Measurements from ENCODE around the gene RTN4R. TPM values are rescaled to one million over a fixed set of nuclear protein-coding genes. Genes with fewer than 3 reads are reported as not detected.

The RTN4R gene
- total RNA-seq, 1 donor from 2014 or later = 4.2 TPM

DNA sequence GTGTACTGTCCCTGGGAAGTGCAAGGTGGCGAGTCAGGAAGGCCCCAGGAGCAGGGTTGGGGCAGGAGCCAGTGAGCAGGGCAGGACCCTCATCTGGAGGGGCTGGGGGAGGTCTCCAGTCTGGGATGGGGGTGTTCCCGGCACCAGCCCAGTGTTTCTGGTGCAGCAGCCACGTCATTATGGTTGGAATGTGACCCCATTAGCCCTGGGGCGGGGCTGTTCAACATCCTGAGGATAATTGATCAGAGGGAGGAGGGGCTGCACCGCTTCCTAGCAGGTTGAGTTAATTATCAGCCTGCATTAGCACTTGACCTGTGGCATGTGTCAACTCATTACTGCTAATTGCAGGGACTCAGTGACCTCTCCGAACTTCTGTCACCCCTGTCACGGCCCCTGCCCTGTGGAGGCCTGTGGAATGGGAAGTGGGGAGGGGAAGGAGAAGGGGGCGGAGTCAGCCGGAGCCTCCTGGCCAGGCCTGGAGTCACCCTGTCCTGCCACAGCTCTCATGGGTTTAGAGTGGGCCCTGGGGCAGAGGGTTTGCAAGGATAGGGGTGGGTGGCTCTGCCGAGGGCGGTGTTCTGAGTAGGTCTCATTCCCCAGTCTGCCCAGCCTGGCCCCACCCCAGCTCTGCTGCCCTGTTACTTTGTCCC lies 64.4 kb downstream of the RTN4R start:
- TF ChIP-seq POLR2AphosphoS5 (IDR thresholded peaks at IDR 0.05; ENCODE audit: insufficient read depth in 1 of 2, low read depth in 1 of 2) (no peak), POLR2A (IDR thresholded peaks at IDR 0.05) (no peak)
- TF ChIP-seq, protein P1, sequence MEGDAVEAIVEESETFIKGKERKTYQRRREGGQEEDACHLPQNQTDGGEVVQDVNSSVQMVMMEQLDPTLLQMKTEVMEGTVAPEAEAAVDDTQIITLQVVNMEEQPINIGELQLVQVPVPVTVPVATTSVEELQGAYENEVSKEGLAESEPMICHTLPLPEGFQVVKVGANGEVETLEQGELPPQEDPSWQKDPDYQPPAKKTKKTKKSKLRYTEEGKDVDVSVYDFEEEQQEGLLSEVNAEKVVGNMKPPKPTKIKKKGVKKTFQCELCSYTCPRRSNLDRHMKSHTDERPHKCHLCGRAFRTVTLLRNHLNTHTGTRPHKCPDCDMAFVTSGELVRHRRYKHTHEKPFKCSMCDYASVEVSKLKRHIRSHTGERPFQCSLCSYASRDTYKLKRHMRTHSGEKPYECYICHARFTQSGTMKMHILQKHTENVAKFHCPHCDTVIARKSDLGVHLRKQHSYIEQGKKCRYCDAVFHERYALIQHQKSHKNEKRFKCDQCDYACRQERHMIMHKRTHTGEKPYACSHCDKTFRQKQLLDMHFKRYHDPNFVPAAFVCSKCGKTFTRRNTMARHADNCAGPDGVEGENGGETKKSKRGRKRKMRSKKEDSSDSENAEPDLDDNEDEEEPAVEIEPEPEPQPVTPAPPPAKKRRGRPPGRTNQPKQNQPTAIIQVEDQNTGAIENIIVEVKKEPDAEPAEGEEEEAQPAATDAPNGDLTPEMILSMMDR (IDR thresholded peaks at IDR 0.05) = no peak
- no peak overlapping the region for H3K27ac ChIP-seq
- no peak overlapping the region for H3K4me3 ChIP-seq
- H3K27me3 ChIP-seq = no peaks in the 10 kb centered on the region
- H3K9me3 ChIP-seq = no peaks in the 10 kb centered on the region
- H3K36me3 ChIP-seq = no peaks in the 10 kb centered on the region
- DNase-seq (ENCODE audit: extremely low spot score in 2 of 2) = no peak
- intact Hi-C loops (cut with DNase I) = no loop called here
- peaks cover 52% of the 10 kb centered on the region for H3K4me1 ChIP-seq

DNA sequence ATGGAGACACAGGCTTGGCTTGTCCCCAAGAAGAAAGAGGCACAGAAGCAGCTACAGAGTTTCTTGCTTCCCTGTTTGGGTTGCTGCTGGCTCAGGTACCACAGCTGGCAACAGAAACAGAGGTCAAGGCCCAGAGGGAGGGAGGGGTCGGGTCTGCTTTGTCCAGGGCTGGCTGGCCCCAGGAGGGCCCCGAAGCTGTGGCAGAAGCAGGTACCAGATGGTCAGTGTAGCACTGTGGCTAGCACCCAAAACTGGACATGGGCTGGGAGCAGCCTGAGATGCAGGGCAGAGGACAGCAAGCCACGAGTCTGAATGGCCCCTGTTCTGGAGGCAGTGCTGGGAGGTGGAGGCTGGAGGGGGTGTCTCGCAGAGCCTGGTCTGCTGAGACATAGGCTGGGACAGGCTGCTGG lies 65.0 kb downstream of the RTN4R start:
- intact Hi-C loops (cut with DNase I) = no loop called here
- Histone ChIP-seq H3K4me3 (no peak overlapping the region), H3K27me3 (no peaks in the 10 kb centered on the region), H3K27ac (no peak overlapping the region), H3K36me3 (no peaks in the 10 kb centered on the region), H3K4me1 (peaks cover 51% of the 10 kb centered on the region), H3K9me3 (no peaks in the 10 kb centered on the region)
- no peak for DNase-seq (ENCODE audit: extremely low spot score in 2 of 2)
- TF ChIP-seq POLR2AphosphoS5 (IDR thresholded peaks at IDR 0.05; ENCODE audit: insufficient read depth in 1 of 2, low read depth in 1 of 2) (no peak), POLR2A (IDR thresholded peaks at IDR 0.05) (no peak)
- TF ChIP-seq, protein P1 (IDR thresholded peaks at IDR 0.05) = no peak

DNA sequence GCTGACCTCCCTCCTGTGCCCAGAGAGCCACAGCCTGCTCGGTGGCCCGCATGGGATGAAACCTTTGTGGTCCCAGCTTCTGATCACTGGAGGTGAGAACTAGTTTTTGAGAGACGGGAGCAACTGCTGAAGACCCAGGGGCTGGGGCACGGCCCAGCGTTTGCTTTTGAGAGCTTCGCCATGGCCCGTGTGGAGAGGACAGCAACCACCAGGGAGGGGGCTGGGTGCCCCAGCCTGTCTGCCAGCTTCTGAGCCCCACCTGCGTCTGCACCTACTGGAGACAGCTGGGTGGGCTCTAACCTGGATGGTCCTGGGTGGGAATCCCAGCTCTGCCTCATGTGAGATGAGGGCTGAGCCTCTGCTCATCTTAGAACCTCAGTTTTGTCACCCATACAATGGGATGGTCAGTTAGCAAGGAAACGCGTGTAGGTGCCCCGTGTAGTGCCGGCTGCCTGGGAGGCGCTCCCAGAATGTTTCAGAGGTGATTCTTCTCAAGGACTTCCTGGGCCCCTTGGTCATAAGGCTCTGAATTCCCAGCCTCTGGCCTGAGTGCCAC lies 66.2 kb downstream of the RTN4R start:
- H3K27ac ChIP-seq = no peak overlapping the region
- no peak for DNase-seq (ENCODE audit: extremely low spot score in 2 of 2)
- TF ChIP-seq POLR2AphosphoS5 (IDR thresholded peaks at IDR 0.05; ENCODE audit: insufficient read depth in 1 of 2, low read depth in 1 of 2) = no peak
- TF ChIP-seq, protein P1 (IDR thresholded peaks at IDR 0.05) = no peak
- no peak for TF ChIP-seq POLR2A (IDR thresholded peaks at IDR 0.05)
- intact Hi-C loops (cut with DNase I) = no loop called here
- no peaks in the 10 kb centered on the region for H3K27me3 ChIP-seq
- no peaks in the 10 kb centered on the region for H3K36me3 ChIP-seq
- peaks cover 39% of the 10 kb centered on the region for H3K4me1 ChIP-seq
- H3K4me3 ChIP-seq = no peak overlapping the region
- H3K9me3 ChIP-seq = no peaks in the 10 kb centered on the region

DNA sequence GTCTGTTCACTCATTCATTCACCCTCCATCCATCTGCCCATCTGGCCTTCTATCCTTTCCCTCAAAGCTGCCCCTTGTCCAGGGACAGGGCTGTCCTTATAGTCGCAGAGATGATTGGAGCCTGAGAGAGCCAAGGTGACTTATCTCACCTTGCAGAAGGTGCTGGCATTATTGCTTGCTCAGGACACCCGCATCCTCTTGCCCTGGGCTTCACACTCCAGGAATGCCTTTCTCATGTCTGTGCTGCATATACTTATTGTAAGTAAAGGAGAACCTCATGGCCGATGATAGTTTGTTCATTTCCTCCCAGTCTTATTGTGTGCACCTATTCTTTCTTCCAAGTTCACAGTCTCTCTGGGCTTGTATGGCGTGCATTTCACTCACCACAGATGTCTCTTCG lies 68.2 kb downstream of the RTN4R start:
- Histone ChIP-seq H3K9me3 (no peaks in the 10 kb centered on the region), H3K4me1 (peaks cover 21% of the 10 kb centered on the region), H3K36me3 (no peaks in the 10 kb centered on the region), H3K27me3 (no peaks in the 10 kb centered on the region), H3K27ac (no peak overlapping the region), H3K4me3 (no peak overlapping the region)
- no peak for DNase-seq (ENCODE audit: extremely low spot score in 2 of 2)
- TF ChIP-seq, protein P1 (IDR thresholded peaks at IDR 0.05) = no peak
- TF ChIP-seq POLR2AphosphoS5 (IDR thresholded peaks at IDR 0.05; ENCODE audit: insufficient read depth in 1 of 2, low read depth in 1 of 2) = no peak
- no peak for TF ChIP-seq POLR2A (IDR thresholded peaks at IDR 0.05)
- intact Hi-C loops (cut with DNase I) = no loop called here

DNA sequence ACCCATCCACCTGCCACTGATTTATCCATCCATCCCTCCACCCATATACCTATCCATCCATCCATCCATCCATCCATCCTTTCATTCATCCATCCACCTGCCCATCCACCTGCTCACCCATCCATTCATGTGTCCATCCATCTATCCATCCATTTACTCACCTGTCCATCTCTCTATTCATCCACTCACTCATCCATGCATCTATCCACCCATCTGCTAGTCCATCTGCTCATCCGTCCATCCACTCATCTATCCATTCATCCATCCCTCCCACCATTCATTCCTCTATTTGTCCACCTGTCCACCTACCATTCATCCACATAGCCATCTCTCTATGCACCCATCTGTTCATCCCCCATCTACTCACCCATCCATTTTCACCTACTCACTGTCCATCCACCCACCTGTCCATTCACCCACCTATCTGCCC lies 68.7 kb downstream of the RTN4R start:
- no peak for DNase-seq (ENCODE audit: extremely low spot score in 2 of 2)
- no peak for TF ChIP-seq POLR2A (IDR thresholded peaks at IDR 0.05)
- TF ChIP-seq POLR2AphosphoS5 (IDR thresholded peaks at IDR 0.05; ENCODE audit: insufficient read depth in 1 of 2, low read depth in 1 of 2) = no peak
- TF ChIP-seq, protein P1 (IDR thresholded peaks at IDR 0.05) = no peak
- Histone ChIP-seq H3K27ac (no peak overlapping the region), H3K36me3 (no peaks in the 10 kb centered on the region), H3K27me3 (no peaks in the 10 kb centered on the region), H3K4me3 (no peak overlapping the region), H3K4me1 (peaks cover 16% of the 10 kb centered on the region), H3K9me3 (no peaks in the 10 kb centered on the region)
- intact Hi-C loops (cut with DNase I) = no loop called here
